Measurements from ENCODE around the gene HEYL.

- TF ChIP-seq CTCF (IDR thresholded peaks at IDR 0.05), result no peak
- no peak for TF ChIP-seq POLR2A (IDR thresholded peaks at IDR 0.05)
These were observed 16.4 kb downstream of the HEYL start for GRCh38 chr1:39623053-39623452.
